Endothelial cell of umbilical vein (primary cell): ENCODE results near the gene PLXNA4.

ENCODE experiments used
- CTCF ChIP-seq, 2 donors: IDR thresholded peaks; 1 replicate in 1 of 2; 2 replicates in 1 of 2; pipeline ENCODE4 v1.5.1; 2011; ENCODE audit warnings: low read length in 2 of 2, mild to moderate bottlenecking in 2 of 2, moderate library complexity in 2 of 2, control low read depth in 1 of 2, inconsistent platforms in 1 of 2, low read depth in 1 of 2; ENCODE audit not compliant: insufficient read depth in 1 of 2; ENCODE audit errors: extremely low read depth in 1 of 2
- EZH2 ChIP-seq: IDR thresholded peaks from 2 replicates; pipeline ENCODE4 v1.6.1; 2012; ENCODE audit warnings: borderline replicate concordance, low read depth, mild to moderate bottlenecking, moderate library complexity, low read length, inconsistent platforms; ENCODE audit not compliant: severe bottlenecking
- JUN ChIP-seq: IDR thresholded peaks from 2 replicates; pipeline ENCODE4 v1.6.1; 2011; ENCODE audit warnings: borderline replicate concordance, low read depth; ENCODE audit not compliant: insufficient read length, insufficient read depth
- POLR2A ChIP-seq: IDR thresholded peaks from 2 replicates; pipeline ENCODE4 v1.6.1; 2012; ENCODE audit warnings: low read depth, mild to moderate bottlenecking, control low read depth, low read length
- POLR2AphosphoS5 ChIP-seq: IDR thresholded peaks from 2 replicates; pipeline ENCODE4 v1.6.1; 2012; ENCODE audit warnings: low read depth, mild to moderate bottlenecking, control low read depth, low read length, moderate library complexity; ENCODE audit not compliant: insufficient read depth
- TF ChIP-seq, protein P1 (sequence below): IDR thresholded peaks from 2 replicates; pipeline ENCODE4 v1.6.1; 2011; ENCODE audit not compliant: insufficient read depth, insufficient read length

- TF ChIP-seq, protein P1, sequence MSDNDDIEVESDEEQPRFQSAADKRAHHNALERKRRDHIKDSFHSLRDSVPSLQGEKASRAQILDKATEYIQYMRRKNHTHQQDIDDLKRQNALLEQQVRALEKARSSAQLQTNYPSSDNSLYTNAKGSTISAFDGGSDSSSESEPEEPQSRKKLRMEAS = no peak
- TF ChIP-seq JUN (no peak), EZH2 (no peak), POLR2AphosphoS5 (no peak), CTCF (IDR thresholded peaks at IDR 0.05; ENCODE audit: extremely low read depth in 1 of 2, insufficient read depth in 1 of 2, low read depth in 1 of 2, low read length in 2 of 2) (no peak), POLR2A (no peak)
These were observed 228.4 kb downstream of the PLXNA4 start for GRCh38 chr7:132347858-132348257.
